GM21367 (cell line): Measurements from ENCODE around the gene NEDD4.
A peak's percentile ranks its signal among the peaks of the same experiment; 100 is the strongest.
"Not testable (repeated sequence)": the region's sequence is repeated elsewhere in the genome, so short reads cannot be mapped to it uniquely, and the experiment has no call there.

Source experiments
- ATAC-seq: cut with Tn5 transposase; IDR thresholded peaks from one replicate; pipeline ENCODE4 v1.9.1; 2021; ENCODE audit not compliant: unreplicated experiment

Gene NEDD4

DNA sequence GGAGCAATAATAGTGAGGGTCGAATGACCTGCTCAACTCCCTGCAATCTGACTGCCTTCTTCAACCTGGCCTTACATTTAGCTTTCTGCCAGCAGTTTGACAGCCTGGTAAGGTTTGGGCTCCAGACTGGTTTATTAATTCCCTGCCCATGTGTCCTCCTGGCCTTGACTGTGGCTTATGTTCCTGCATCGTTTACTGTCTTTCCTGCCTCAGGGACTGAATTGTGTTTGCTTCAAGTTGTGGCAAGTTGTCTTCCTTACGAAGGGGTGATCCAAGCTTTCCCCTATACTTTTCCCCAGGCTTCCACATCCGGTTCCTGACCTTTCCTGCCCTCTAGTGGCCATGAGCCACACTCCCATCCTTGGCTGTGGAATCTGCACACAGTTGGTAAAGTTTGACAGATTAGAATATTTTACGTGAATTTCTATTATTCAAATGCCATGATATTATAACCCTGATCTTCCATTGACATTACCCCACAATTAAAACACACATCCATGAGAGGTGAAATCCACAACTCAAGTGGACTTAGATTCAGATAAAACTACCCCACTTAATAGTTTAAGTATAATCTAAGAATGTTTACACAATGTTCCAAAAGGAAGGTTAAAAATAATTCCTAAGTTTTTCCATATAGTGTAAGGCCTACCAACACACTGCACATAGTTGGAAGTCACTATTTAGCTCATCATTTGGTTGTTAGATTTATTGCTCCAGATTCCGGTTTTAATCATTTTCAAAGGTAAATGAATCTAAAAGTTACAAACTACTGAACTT is 95.7 kb downstream of the NEDD4 start:
- no peak for ATAC-seq

DNA sequence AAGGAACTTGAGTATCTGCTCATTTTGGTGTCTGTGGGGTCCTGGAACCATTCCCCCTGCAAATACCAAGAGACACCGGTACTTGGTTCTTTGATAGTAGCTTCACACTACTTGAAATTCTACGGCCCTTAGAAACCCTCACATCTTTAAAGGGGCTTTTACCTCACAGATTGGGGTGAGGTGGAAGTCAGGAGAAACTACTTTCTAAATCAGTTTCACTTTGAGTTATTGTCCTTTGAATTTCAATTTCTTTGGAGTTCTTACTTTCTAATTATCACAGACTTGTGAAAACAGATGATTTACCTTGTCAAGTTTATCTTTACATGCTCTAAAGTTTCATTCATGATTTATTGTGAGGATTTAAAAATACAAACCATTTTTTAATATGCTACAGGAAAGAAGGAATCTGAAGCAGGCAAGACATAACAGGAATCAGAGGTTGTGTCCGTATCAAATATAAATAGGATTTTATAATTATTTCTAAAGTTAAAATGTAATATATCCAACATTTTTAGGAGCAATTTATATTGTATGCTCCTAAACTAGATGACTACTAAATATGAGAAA is 98.9 kb downstream of the NEDD4 start:
- no peak for ATAC-seq

DNA sequence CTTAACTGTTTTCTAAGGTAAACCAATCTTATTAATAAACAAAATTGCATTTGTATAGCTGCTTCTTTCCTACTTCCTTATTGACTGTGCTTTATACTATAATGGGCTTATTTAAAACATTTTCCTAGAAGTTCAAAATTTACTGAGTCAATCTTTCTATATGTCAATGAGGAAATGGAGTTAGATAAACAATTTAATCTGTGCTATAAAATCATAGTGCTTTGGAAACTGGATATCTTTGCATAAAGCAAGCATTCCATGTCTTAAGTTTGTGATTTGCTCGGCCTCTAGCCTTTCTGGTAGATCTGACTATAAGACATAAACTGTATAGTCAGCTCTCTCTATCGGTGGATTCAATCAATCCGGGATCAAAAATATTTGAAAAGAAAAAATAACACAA is 99.6 kb downstream of the NEDD4 start:
- no peak for ATAC-seq

DNA sequence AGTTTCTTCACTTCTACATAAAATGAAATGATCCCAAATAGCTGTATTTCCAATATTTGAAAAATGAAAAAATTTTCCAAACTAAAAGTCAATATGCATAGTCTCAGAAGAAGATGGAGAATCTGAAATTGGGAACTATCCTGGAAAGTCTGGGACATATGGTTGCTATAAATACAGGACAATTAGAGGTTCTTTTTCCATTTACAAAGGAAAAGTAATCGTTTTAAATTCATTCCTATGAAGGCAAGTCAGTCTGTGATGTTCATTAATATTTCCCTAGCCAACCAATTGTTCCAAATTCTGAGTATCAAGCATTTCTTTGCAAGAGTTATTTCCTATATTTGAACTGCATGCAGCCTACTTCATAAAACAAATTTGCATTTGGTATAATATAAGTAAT is 102.2 kb downstream of the NEDD4 start:
- ATAC-seq, result no peak

DNA sequence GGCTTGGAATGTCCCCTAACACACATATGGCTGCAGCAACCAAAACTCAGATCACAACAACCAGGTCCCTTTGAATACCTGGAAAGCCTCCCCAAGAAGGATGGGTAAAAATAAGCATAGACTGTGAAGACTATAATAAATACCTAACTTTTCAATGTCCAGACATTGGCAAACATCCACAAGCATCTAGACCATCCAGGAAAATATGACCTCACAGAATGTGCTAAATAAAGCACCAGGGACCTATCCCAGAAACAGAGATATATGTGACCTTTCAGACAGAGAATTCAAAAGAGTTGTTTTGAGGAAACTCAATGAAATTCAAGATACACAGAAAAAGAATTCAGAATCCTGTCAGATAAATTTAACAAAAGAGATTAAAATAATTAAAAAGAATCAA is 109.2 kb downstream of the NEDD4 start:
- ATAC-seq, result no peak

DNA sequence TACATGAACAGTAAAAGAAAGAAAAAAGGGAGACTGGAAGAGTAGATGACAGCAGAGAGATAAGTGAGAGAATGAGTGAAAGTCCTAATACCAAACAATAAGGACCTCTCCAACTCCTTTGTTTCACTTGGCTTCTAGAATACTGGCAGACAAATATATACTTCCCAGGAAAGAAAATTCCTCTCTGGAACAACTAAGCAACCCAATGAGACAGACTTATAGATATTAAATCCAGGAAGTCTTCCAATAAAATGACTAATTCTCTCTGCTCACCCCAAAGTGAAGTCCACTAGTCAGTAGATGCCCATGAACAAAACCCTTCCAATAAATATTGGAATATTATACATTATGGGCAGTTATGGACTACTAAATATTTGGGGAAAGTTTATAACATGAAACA is 114.2 kb downstream of the NEDD4 start:
- no peak for ATAC-seq

DNA sequence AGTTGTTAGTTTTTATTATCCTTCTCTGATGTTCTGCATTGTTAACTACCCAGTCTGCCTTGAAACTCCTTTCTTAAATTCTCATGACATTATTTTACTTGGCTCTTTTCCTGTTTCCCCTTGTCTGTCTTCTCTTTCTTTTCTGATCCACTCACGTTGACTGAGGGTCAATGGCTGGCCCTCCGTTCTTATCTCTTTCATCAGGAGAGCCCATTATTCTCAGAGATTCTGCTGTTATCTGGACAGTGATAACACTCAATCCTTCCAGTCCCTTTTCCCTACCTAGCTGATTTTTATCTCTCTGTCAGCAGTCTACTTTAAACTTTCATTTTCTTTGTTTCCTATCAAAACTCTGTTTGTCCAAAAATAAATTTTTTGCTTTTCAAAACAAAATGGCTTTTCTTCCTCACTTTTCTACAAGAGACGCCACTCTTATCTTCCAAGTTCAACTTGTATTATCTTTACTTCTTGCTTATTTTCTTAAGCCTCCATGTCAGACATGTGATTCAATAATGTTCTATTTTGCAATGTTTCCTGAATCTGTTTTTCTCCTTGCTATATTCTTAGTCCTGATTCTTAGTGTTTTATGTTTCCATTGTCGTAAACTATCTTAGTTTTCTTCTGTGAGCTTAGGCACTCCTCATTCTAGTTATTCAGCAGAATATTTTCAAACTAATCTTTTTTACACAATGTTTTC is 120.2 kb downstream of the NEDD4 start:
- no peak for ATAC-seq

DNA sequence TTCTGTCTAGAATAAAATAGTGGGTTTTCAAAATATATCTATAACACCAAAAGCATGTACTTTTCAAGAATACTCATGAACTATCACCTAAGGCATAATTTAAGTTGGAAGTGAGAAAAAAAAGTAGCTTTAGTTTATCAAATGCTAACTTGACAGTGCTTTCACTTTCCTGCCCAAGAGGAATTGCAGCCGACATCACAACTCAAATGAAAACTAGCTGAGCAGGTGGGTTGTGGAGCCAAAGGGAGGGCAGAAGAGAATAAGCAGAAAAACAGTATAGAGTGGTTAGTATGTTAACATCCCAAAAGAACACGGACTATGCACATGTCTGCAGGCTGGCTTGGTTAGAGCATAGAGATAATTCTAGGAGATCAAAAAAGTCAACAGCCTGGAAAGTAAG is 120.9 kb downstream of the NEDD4 start:
- ATAC-seq, result no peak

DNA sequence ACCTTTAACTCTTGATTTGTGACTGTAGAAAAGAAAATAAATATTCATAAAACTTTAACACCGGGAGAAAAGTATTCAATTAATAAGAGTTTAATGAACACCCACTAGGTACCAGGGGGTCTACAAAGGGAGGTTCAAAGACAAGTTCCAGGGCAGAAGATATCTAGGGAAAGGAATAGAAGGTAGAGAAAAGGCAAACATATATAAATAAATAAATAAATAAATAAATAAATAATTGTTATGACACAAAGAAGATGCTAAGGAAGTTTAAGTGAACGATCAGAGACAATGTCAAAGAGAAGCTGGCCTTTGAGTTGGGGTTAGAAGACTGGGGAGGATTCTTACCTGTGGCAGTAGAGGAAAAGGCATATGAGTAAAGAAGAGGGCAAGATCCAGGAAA is 123.8 kb downstream of the NEDD4 start:
- ATAC-seq, result no peak

DNA sequence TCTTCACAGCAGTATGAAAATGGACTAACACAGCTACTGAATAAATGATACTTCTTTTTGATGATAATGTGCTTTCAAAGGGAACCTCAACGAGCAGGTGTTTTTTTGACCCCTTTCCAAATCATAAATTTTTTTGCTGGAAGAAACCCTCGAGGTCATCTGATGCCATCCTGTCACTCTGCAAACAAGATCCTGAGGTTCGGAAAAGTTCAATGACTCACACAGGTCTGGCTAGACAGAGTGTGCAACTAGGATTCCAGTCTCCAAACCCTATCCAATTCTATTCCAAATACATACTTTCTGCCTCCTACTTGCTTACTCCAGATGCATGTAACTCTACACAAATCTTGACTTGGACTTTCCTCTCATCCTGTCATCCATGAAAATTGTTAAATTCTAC is 124.7 kb downstream of the NEDD4 start:
- ATAC-seq, result no peak

DNA sequence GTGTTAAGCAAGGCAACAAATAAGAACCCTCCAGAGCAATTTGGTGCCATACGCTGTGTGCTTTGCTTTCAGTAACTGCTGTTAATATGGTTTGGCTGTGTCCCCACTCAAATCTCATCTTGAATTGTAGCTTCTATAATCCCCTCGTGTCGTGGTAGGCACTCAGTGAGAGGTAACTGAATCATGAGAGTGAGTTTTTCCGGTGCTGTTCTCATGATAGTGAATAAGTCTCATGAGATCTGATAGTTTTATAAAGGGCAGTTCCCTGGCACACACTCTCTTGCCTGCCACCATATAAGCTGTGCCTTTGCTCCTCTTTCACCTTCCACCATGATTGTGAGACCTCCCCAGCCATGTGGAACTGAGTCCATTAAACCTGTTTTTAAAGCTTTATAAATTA is 125.1 kb downstream of the NEDD4 start:
- not testable (repeated sequence) for ATAC-seq

DNA sequence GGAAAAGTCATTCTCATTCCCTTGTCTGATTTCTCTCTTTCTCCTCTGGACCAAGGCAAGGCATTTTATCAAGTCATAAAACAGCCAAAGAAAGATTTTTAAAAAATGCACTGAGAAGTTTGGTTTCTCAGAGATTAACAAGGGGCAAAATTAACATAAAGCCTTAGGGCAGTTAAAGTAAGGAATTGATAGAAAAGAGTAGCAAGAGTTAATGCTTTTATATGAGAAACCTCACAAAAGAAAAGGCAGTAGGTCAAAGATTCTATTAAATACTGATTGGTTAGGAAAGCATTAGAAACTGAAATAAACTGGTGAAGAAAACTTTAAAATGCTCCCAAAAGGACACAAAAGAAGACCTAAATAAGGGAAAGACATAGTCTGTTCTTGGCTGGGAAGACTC is 129.5 kb downstream of the NEDD4 start:
- ATAC-seq, result no peak

DNA sequence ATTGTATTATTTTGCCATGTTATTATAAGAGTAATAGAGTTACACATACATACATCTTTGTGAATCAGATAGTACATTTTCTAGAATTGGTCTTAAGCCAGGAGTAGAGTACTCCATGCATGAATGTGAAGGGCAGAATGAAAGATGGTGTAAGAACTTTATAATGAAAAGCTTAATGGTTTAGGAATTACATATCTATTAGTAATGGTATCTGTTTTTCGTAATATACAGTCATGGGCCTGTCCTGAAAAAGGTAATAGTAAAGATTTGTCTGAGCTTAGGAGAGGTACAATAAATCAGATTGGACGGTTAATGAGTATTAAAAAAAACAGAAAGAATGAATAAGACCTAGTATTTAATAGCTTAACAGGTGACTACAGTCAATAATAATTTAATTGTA is 132.3 kb downstream of the NEDD4 start:
- ATAC-seq, result no peak

DNA sequence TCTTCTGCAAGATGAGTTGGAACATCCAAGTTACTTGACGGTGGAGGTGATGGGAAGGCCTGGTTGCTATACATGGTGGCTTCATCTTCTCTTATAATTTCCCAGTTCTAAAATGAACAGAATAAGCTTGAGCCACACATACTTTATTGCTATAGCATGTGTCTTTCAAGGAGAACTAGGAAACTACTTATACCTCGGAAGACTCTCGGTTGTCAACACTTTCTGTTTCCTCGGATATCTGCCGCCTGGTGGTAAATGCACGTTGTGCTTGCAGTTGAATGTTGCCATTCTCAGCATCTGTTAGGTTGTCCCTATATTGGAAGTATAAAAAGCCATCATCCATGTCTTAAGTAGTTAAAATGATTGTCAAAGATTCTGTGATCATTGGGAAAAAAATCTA is 132.9 kb downstream of the NEDD4 start:
- ATAC-seq, result no peak

DNA sequence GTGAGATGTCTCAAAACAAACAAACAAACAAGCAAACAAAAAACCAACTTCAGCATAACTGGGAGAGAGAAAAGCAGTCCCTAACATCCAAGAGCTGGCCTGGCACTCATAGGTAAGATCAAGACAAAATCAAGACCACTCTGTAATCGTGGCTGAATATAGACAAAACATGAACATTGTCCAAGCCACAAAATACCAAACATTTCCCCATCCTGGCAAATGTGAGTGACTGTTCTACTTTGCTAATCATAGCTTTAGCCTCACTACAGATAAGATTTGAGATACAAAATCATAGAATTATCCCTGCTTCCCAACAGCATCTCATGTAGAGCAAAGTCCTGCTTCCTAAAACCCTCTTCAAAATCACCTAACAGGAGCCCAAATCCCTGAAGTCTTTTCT is 133.7 kb downstream of the NEDD4 start:
- no peak for ATAC-seq

DNA sequence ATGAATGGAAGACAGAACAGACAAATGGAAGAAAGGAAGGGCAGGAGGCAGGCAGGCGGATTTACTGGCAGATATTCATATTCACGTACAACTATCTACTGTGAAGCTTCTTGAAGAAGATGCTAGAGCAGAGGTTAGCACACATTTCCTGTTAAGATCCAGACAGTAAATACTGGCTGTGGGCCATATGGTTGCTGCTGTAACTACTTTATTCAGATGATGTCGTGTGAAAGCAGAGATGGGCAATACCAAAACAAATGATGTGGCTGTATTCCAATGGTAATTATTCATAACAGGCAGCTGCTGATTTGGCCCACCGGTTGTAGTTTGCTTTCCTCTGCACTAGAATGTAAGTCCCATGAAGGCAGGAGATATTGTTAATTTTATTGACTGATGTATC is 134.8 kb downstream of the NEDD4 start:
- no peak for ATAC-seq

DNA sequence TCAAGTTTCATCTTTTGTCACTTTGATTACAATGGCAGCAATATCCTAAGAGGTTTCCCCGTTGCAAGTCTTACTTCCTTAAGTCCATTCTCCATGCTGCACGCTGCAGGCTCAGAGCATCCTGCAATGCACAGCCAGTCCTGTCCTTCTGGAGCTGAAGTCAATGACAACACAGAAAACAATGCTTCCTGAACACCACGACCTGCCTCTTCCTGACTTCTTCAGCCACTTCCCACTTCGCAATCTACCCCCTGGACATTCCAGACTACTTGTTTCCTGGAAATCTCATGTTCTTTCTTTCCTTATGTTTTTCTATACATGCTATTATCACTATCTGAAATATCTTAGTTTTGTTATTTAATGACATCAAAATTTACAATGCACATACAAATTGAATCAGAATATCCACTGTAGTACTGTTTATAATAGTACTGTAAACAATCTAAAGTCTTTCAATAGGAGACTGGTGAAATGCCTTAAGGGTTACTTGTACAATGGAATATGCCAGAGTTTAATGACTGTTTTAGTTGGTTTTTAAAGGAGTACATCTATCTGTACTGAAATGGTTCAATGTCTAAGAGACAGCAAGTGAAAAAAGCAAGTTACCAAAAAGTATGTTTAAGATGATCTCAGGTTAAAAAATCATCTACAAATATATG is 136.8 kb downstream of the NEDD4 start:
- no peak for ATAC-seq

DNA sequence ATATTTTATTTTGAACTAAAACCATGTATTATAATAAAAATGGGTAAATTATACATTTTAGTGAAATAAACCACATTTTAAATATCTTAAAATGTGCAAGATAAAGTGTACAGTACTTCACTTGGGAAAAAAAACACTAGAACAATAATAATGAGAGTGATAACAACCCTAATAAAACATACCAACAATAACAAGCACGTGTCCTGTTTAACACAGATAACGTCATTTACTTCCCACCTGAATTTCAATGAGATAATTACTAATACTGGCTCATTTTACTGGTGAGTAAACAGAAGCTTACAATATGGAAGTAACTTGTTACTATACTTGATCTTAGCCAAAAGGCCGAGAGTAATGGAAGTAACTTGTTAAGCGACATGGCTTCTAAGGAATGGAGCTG is 140.3 kb downstream of the NEDD4 start:
- no peak for ATAC-seq

DNA sequence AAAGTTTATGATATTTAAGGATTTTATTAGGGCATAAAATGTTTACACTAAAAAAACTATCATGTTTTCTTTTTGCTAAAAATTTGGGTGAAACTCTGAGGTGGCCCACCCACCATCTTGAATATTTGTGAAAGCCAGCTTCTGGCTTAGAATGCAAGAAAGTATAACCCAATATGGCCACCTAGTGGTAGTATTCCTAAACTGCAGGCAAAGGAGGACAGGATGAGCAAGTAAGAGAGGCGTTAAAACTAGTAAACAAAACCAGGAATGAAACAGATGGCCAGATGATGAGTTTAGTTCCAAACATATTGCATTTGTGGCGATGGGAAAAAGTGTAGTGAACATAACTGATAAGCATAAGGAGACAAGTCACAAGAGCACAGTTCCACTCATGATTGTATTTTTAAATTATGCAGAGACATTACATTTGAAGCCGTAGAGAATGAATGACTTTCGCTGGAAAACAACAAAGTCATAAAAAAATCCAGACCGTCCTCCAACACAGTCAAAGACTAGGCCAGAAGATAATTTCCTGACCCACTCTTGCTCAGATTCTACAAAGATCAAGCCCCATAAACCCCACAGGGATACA is 147.2 kb downstream of the NEDD4 start:
- peak; percentile 65 for ATAC-seq

DNA sequence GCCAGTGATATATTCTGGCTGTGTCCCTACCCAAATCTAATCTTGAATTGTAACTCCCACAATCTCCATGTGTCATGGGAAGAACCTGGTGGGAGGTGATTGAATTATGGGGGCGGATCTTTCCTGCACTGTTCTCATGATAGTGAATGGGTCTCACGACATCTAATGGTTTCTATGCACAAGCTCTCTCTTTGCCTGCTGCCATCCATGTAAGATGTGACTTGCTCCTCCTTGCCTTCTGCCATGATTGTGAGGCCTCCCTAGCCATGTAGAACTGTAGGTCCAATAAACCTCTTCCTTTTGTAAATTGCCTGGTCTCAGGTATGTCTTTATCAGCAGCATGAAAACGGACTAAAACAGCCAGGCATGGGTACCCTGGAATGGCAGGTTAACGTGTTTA is 150.5 kb downstream of the NEDD4 start:
- ATAC-seq, result not testable (repeated sequence)

DNA sequence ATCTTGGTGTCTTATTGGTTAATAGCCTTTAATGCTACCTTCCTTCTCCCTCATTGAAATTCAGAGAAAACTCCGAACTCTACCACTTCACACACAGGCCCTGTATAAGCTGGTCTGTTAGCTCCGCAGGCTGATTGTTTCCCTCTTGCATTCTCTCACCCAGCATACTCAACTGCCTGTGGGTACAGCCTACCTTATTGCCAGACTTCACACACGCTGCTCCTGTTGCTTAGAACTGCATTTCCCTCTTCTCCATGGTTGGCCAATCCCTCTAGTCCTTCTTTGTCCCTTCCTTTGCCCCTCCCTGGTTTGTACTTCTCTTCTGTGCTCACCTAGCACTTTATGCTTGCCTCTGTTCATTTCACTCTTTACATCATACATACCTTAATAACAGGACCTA is 157.5 kb downstream of the NEDD4 start:
- ATAC-seq, result no peak

DNA sequence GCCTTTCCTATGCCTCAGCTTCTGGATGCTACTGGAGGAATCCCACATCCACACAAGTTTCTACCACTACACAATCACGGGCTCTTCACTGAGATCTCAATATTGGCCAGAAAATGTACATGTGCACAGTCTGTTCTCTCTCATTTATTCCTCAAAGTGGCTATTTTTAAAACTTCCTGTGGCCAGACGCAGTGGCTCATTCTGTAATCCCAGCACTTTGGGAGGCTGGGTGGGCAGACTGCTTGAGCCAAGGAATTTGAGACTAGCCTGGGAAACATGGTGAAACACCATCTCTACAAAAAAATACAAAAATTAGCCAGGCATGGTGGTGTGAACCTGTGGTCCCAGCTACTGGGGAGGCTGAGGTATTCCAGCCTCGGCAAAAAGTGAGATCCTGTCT is 159.1 kb downstream of the NEDD4 start:
- ATAC-seq, result no peak
